GM20000 (cell line): Measurements from ENCODE around the gene LSM14A.
"Not testable (repeated sequence)": the region's sequence is repeated elsewhere in the genome, so short reads cannot be mapped to it uniquely, and the experiment has no call there.

ENCODE experiments used
- DNase-seq: peaks from one replicate; pipeline ENCODE4 v3.0.0; 2012; ENCODE audit warnings: low spot score
- CTCF ChIP-seq: IDR thresholded peaks from 2 replicates; pipeline ENCODE4 v1.5.1; 2012; ENCODE audit warnings: mild to moderate bottlenecking, control low read depth; ENCODE audit errors: extremely low read depth, missing control alignments

The LSM14A gene

GRCh38 chr19:34148658-34149185, 23.6 kb upstream of the LSM14A start:
- TF ChIP-seq CTCF, result no peak
- no peak for DNase-seq

- no peak for TF ChIP-seq CTCF
- DNase-seq, result no peak
Observed at GRCh38 chr19:34149873-34150272, 22.4 kb upstream of the LSM14A start.

GRCh38 chr19:34150558-34150957, 21.7 kb upstream of the LSM14A start:
- no peak for DNase-seq
- TF ChIP-seq CTCF, result no peak

- TF ChIP-seq CTCF, result no peak
- no peak for DNase-seq
Observed at GRCh38 chr19:34151439-34151838, 20.9 kb upstream of the LSM14A start.

GRCh38 chr19:34154401-34154800, 17.9 kb upstream of the LSM14A start:
- no peak for TF ChIP-seq CTCF
- DNase-seq, result no peak

GRCh38 chr19:34155686-34156085, 16.6 kb upstream of the LSM14A start:
- no peak for TF ChIP-seq CTCF
- DNase-seq, result no peak

- not testable (repeated sequence) for DNase-seq
Observed at GRCh38 chr19:34158966-34159365, 13.3 kb upstream of the LSM14A start.

- not testable (repeated sequence) for DNase-seq
Observed at GRCh38 chr19:34159541-34159940, 12.8 kb upstream of the LSM14A start.

- DNase-seq, result not testable (repeated sequence)
Observed at GRCh38 chr19:34161902-34162301, 10.4 kb upstream of the LSM14A start.
